ENCODE measurements around the gene IL18RAP.

Gene IL18RAP

DNA sequence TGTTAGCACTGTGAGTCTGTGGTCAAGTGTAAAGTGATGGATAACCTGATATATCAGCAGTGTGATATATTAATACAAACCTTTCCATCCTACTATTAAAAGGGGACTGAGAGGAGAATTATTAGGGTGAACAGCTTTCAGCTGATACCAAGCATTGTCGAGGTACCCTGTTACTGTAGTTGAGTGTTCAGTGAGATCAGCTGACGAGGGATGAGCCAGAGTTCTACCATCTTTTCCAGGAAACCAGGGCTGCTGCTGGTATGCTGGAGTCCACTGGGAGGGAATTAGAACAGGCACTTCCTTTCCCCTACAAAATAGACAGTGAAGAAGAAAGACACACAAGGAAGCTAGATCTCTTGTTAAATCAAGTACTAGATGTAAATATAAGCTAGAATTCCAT is 408 bp downstream of the IL18RAP start:
- DNase-seq (ENCODE audit: low read depth) = no peak

DNA sequence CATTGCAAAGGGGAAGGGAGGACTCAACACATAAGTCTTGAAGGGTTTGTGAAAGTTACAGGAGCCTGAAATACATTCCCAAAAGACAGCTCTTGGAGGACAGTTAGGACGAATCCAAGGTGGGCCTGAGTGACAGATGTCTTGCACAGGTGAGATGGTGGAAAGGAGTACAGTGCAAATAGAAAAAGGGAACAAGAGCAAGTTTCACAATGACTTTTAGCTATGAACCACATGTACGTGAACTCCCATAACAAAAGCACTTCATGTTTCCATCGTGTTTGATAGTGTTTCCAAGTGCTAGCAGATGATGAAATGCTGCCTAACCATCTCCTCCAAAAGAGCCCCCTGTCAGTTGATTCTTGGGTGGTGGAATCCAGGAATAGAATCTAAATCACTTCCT is 1.8 kb downstream of the IL18RAP start:
- DNase-seq (ENCODE audit: low read depth) = no peak

DNA sequence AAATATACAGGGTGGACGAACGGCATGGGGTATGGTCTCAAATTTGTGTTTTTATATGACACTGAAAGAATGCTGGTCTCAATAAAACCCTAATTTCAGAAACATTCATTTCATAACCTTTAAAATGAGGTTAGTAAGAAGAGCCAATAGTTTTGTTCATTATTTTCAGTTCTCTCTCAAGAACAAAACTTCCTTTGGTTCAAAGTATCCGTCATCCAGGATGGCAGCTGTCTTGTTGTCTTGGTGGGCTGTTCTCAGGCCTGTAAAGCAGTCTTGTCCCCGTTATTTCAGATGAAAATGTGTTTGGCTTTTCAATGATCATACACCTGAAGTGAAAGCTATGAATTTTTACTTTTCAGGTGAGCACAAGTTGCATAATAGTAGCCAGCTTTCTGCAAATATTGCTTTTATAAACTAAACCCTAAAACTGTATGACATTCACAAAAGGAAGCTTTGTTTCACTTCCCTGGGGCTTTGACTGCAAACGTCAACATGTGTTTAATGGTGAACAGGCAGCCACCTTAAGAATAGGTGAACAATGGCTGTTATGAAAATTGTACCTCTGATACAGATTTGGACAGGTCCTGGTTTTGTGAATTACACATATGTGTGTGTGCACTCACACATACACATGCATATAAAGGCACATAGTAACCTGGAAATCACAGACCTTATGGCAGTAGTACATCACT is 2.6 kb downstream of the IL18RAP start:
- DNase-seq (ENCODE audit: low read depth) = no peak

DNA sequence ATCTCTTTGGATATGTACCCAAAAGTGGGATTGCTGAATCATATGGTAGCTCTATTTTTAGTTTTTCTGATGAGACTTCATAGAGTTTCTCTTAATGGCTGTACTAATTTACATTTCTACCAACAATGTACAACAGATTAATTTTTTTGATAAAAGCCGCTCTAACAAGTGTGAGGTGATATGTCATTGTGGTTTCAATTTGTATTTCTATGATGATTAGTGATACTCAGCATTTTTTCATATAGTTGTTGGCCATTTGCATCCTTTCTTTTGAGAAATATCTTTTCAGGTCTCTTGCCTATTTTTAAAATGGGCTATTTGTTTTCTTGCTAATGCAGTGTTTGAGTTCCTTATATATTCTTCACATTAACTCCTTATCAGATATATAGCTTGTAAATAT is 4.3 kb downstream of the IL18RAP start:
- DNase-seq (ENCODE audit: low read depth) = no peak

DNA sequence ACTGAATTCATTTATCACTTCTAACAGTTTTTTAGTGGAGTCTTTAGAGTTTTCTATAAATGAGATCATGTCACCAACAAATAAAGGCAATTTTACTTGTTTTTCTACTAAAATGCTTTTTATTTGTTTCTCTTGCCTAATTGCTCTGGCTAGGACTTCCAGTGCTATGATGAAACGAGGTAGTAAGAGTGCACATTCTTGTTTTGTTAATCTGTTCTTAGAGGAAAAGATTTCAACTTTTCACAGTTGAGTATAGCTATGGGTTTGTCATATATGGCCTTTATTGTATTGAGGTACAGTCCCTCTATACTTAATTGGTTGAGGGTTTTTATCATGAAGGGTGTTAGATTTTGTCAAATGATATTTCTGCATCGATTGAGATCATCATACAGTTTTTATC is 5.6 kb downstream of the IL18RAP start:
- no peak for DNase-seq (ENCODE audit: low read depth)

DNA sequence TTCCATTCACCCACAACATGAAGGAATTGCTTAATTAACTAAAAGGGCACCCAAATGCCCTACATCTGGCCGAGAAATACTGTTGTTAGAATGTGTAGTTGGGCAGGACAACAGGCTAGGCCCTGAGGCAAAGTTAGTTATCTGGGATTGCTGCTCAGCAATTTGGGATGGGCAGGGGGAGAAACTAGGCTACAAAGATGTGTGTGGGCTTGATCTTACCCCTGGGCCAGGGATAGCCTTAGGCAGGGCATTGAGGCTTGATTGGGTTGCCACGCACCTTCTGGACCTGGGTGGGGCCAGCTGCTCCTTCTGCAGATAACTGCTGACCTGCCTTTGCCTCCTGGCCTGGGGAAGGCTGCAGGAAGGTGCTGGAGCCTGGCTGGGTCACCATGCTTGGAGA is 9.4 kb downstream of the IL18RAP start:
- no peak for DNase-seq (ENCODE audit: low read depth)

DNA sequence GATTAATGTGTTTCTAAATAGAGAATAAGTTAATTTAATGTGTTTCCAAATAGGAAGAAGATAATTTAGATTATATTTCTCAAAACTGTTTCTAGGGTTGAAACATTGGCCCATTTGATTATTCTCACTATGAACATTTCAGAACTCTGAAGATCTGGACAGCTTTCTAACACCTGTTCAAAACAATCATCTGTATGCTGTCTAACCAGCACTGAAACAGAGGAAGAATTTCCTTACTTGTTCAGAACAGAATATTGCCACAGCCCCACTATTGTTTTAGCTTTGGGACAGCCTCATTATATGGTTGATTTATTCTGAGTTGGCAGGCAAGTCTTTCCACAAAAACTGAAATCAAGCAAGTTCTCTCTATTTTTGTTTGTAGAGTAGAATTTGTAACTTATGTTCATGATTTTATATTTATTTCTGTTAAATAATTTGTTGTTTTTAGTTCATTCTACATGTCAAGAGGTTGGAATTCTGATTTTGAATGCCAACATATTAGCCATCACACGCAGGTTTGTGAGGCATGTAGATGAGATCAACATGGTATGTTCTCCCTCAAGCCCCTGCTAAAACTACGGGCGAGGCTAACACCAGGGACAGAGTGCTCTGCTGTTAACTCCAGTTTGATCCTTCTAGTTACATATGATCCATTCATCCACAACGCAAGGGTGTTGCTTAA is 11.2 kb downstream of the IL18RAP start:
- DNase-seq (ENCODE audit: low read depth) = no peak

DNA sequence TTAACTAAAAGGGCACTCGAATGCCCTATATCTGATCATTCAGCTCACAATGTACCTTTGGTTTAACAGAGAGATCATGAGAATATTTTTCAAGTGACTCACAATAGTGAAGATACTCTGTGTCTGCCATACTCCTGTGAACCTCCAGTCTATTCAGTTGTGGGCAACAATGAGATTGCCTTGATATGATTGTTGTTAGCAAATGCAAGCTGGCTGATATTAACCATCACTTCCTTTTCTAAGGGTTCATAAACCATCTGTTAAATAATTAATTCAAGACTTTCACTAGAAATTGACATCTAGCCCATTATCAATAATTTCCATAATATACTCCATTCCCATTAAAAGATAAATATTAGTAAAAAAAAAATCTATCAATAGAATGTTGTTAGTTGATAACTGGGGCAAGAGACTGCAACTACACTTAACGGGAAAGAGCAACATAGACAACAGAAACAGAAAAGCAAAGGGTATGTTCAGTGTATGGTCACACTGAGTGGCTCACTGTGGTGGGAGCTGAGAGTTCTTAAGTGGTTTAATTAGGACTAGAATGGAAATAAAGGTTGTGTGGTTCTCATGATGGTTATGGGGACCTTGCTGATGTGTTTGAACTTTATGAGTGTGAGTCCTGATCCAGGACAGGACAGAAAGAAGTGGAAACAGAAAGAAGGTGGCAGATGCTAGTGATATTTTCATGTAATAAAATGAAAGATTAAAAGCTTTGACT is 11.9 kb downstream of the IL18RAP start:
- DNase-seq (ENCODE audit: low read depth) = no peak

DNA sequence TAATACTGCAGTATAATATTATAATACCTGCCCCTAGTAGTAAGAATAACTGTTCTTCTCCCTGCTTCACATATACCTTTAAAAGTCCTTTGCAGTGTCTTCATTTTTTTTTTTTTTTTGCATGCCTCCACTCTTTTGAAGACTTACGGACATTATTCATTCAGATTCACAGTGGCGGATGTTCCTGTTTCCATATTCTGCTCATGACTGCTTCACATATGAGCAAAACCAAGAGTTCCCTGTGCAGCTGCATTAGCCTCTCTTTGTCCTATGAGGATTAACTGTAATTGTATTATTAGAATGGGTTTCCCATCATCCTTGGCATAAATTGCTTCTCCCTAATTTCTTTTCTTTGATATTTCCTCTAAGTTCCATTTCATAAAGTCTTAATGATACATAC is 12.8 kb downstream of the IL18RAP start:
- DNase-seq (ENCODE audit: low read depth) = no peak

DNA sequence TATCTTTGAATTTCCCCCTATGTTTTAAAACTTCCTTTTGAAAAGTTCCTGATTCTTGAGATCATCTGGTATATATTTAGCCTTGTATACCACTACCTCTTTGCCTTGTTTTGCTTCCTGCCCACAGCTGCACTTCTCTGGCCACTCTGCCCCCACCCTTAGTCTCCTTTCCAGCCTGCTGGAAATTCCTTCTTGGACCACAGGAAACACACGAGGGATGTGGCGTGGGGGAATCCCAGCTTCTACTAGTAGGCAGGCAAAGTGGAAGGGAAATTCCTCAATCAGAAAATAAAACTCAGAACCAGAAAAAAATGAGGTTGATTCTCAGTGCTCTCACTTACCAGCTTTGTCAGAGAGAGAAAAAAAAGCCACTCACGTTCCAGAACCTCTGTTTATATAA is 13.4 kb downstream of the IL18RAP start:
- peak; percentile 5 for DNase-seq (ENCODE audit: low read depth)

DNA sequence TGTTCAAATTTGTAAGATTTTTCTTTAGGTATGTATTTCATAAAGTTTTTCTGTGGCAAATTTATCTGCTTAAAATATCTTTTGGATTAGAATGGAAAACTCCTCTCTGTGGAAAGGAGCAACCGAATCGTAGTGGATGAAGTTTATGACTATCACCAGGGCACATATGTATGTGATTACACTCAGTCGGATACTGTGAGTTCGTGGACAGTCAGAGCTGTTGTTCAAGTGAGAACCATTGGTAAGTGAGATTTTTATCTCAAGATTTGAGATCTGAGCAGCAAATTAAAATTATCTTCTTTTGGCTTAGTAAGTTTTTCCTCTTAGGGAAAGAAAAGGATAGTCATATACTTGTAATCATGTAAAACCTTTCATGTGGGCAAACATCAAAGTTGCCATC is 14.2 kb downstream of the IL18RAP start:
- no peak for DNase-seq (ENCODE audit: low read depth)

DNA sequence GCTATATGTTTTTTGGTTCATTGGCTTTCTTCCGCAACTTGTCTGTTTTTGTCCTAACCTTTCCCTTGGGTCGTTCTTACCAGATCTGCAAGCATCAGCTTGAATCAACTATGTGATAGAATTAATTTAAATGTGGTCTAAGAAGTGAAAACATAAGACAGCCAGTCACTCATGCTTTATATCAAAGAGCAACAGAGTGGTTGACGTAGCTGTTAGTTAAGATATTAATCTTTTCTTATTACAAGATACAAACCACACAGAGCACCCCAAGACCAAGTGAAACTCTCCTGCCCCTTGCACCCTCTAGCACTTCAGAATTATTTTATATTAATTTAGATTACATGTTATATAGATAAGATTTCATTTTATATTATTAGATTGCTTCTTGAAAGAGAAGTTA is 15.2 kb downstream of the IL18RAP start:
- no peak for DNase-seq (ENCODE audit: low read depth)

DNA sequence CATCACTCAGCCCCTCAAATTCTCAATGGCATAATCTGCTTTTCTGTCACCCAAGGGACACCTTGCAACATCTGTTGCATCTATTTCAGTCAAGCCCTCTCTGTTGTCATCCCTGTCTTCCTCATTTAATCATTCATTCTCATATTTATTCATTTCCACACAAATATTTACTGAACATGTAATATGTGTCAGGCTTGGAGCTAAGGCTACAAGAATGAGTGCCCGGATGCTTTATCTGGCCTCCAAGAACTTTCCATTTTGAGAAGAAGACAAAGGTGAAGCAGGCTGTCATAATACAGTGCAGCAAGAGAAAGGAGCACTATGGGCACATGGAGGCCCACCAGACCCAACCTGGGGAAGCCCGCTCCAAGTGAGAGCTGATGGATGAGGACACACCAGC is 15.6 kb downstream of the IL18RAP start:
- no peak for DNase-seq (ENCODE audit: low read depth)

DNA sequence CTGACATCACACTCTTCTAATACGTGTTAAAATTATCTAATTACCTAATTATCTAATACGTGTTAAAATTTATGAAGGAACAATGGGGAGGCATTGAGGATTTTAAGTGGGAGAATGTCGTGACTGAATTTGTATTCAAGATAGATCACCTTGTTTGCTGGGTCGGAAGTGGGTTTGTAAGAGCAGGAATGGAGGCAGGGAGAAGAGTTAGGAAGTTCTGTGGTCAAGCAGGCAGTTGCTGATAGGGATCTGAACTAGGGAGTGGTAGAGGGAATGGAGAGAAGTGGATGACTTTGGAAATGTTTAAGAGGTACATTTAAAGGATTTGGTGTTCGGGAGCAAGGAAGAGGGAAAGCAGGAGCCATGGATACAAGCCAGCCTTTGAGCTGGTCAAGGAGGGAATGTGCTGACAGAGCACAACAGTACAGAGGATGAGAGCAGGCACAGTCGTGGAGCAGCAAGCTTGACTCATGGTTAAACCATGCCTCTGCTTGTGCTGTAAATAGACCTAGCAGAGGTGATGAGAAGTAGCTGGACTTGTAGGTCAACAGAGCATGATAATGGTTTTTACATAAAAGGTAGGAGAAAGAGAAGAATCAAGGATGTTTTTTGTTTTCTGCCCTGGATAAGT is 16.2 kb downstream of the IL18RAP start:
- peak; percentile 62 for DNase-seq (ENCODE audit: low read depth)

DNA sequence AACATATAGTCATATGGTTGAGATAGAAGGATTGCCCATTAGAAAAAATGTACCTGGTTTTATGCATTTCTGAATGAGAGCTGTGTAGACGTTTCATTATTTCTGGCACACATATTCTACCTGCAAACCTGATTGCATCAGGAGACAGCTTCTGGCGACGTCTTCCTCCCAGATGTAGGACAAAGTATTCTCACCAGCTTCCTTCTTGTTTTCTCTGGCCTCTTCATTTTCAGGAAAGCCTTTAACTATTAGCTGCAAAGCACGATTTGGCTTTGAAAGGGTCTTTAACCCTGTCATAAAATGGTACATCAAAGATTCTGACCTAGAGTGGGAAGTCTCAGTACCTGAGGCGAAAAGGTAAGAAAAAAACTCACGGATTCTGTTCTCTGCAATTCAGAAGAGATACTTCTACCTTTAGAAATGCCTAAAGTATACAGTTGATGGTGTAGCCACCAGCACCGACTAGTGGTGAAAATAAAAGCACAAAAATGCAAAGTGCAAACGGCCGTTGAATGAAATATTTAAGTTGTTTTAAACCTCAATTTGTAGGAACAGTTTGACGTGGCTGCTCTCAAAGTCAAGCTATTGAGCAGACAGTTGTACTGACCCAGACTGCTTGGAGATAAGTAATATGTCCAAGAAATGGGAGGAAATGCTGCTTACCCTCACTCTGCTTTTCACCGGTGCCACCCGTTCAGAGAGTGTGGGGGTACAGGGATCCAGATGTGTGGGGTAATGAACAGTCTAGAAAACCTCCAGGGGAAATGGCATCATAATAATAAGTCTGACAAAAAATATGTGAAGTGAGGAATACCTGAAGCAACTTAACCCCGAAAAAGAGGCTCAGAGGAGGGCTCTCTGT is 20.2 kb downstream of the IL18RAP start:
- peak; percentile 55 for DNase-seq (ENCODE audit: low read depth)

DNA sequence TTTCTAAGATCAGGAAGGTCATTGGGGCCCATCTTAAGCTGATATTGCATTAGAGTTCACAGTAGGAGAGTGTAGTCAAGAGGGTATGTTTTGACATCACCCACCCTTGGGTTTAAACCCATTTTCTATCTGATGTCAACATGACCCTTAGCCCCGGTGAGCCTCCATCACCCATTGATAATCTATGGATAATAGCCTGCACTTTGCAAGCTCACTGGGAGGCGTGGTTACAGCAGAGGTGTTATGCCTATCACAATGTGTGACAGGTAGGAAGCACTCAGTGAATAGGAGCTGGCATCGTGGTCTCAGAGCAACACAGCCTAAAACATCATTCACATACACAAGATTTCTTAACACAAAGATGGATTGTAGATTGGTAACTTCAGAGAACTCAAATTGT is 21.3 kb downstream of the IL18RAP start:
- DNase-seq (ENCODE audit: low read depth) = no peak

DNA sequence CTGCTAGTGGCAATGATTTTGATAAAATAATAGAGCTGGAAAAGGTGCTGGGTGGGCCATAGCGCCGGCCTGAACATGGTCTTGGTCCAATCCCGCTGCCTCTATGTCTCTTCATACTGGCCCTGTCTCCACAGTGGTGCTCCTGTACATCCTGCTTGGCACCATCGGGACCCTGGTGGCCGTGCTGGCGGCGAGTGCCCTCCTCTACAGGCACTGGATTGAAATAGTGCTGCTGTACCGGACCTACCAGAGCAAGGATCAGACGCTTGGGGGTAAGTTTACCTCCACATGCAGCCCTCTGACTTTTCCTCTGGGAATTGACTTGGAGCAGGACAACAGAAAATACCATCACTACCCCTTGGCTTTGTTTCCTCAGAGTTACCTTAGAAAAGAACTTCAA is 24.0 kb downstream of the IL18RAP start:
- DNase-seq (ENCODE audit: low read depth) = no peak

DNA sequence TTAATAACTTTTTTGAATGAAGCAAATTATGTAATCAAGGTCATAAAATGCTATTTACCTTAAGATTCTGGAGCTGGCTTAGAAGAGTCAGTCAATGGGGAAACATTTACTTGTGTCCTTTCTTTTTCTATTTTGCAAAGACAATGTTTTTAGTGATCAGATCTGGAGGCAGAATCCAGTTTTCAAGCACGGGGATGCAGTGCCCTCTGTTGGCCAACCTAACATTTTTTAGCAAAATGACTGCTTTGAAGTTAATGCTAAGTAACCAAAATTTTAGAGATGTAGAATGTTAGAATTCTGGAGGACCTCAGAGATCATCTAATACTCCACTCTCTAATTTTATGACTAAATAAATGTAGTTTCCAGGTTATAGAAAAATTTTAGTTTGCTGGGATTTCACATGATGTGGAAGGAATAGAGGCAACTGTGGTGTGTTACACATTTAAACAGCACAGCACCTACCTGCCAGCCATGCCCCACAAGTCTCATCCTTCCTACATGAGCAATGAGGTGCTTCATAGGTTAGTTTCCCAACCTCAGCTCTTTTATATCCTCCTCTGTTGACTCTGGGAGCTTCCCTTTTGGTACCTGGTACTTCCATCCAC is 26.5 kb downstream of the IL18RAP start:
- peak; percentile 50 for DNase-seq (ENCODE audit: low read depth)

DNA sequence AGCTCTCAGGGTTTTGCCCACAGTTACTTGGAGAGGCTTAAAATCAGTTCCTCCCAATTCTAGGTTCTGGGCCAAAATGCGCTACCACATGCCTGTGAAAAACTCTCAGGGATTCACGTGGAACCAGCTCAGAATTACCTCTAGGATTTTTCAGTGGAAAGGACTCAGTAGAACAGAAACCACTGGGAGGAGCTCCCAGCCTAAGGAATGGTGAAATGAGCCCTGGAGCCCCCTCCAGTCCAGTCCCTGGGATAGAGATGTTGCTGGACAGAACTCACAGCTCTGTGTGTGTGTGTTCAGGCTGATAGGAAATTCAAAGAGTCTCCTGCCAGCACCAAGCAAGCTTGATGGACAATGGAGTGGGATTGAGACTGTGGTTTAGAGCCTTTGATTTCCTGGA is 29.0 kb downstream of the IL18RAP start:
- no peak for DNase-seq (ENCODE audit: low read depth)

DNA sequence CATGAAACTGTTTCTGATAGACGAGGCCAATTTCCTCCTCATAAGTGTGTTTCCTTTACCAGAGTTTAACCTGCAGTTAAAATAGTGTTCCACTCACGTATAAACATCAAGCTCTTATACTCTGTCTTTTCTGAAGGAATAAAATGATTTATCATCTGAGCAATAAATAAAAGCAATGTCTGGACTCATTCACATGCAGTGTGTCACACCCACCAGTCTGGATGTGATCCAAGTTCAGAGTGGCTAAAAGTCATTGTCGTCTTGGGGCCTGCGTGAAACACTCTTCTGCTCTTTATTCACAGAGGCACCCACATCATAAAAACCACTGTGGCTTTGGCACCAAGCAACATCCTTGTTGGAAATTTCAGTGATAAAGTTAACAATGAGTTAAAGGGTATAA is 30.5 kb downstream of the IL18RAP start:
- DNase-seq (ENCODE audit: low read depth) = no peak

DNA sequence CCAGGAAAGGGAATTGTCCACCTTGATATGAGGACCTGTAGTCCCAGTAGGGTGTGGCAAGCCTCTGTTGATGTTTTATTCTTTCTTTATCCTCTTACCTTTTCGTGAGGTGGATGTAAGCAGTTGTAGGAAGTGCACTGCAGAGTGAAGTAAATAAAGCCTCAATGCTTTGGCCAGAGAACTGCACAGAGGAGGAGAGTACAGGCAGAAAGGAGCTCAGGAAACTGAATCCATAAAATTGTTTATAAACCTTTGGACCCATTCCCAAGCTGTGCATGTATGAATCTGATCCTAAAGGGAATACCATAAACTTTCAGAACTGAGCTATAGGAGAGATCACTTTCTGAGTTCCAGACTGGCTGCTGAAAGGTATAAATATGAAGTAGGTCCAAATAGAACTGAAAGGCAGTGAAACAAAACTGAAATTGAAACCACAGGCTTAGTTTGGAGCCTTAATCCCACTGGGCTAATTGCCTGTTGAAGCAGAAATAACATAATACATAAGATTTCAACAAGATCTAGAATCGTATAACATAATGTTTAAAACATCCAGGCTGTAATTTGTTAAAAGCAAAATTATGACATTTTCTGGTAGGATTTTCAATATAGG is 32.2 kb downstream of the IL18RAP start:
- DNase-seq (ENCODE audit: low read depth) = no peak
